Measurements from ENCODE around the gene SAPCD2. TPM values are rescaled to one million over a fixed set of nuclear protein-coding genes. Genes with fewer than 3 reads are reported as not detected.
"Not testable (repeated sequence)": the region's sequence is repeated elsewhere in the genome, so short reads cannot be mapped to it uniquely, and the experiment has no call there.

The SAPCD2 gene
- total RNA-seq, 2 experiments from 2014 or later, result 56.8 to 57.0 TPM

- Mint-ChIP-seq H3K36me3 (ENCODE audit: low read depth) (no peaks in the 10 kb centered on the region), H3K4me1 (ENCODE audit: low read depth) (peaks cover 16% of the 10 kb centered on the region), H3K27me3 (ENCODE audit: low read depth) (peaks cover 7% of the 10 kb centered on the region), H3K4me3 (no peak overlapping the region), H3K27ac (no peak overlapping the region), H3K9me3 (ENCODE audit: insufficient read depth) (no peaks in the 10 kb centered on the region)
- ATAC-seq, result no peak
- CTCF ChIA-PET, result no interaction called here
- POLR2A ChIA-PET, result no interaction called here
- no peak for DNase-seq
Measured at GRCh38 chr9:137040568-137040967, 29.8 kb downstream of the SAPCD2 start.

GRCh38 chr9:137039611-137040366 lies 30.6 kb downstream of the SAPCD2 start:
- H3K36me3 Mint-ChIP-seq (ENCODE audit: low read depth), result no peaks in the 10 kb centered on the region
- ChIA-PET CTCF (interaction anchor here (0.8 kb wide), 1 partner anchor 31 kb away, joined by 3 read pairs; the partner anchor contains the start of gene SAPCD2), POLR2A (no interaction called here)
- peaks cover 2% of the 10 kb centered on the region for H3K27me3 Mint-ChIP-seq (ENCODE audit: low read depth)
- H3K4me1 Mint-ChIP-seq (ENCODE audit: low read depth), result peaks cover 19% of the 10 kb centered on the region
- ATAC-seq (no peak), DNase-seq (no peak)
- H3K4me3 Mint-ChIP-seq, result no peak overlapping the region
- H3K9me3 Mint-ChIP-seq (ENCODE audit: insufficient read depth), result no peaks in the 10 kb centered on the region
- no peak overlapping the region for H3K27ac Mint-ChIP-seq

- H3K4me1 Mint-ChIP-seq (ENCODE audit: low read depth), result peaks cover 18% of the 10 kb centered on the region
- H3K9me3 Mint-ChIP-seq (ENCODE audit: insufficient read depth), result no peaks in the 10 kb centered on the region
- POLR2A ChIA-PET, result no interaction called here
Measured at GRCh38 chr9:137038916-137039315, 31.4 kb downstream of the SAPCD2 start.

GRCh38 chr9:137037483-137037882 lies 32.9 kb downstream of the SAPCD2 start:
- POLR2A ChIA-PET, result no interaction called here
- Mint-ChIP-seq H3K9me3 (ENCODE audit: insufficient read depth) (no peaks in the 10 kb centered on the region), H3K36me3 (ENCODE audit: low read depth) (no peaks in the 10 kb centered on the region)

More at GRCh38 chr9:137038916-137039315, 31.4 kb downstream of the SAPCD2 start:
- Mint-ChIP-seq H3K4me3 (no peak overlapping the region), H3K36me3 (ENCODE audit: low read depth) (no peaks in the 10 kb centered on the region), H3K27me3 (ENCODE audit: low read depth) (no peaks in the 10 kb centered on the region), H3K27ac (no peak overlapping the region)
- ATAC-seq (no peak), DNase-seq (no peak)
- CTCF ChIA-PET, result interaction anchor here (1.7 kb wide), 1 partner anchor 10 kb away, joined by 7 read pairs; no protein-coding TSS in a partner anchor

GRCh38 chr9:137037035-137037434 lies 33.3 kb downstream of the SAPCD2 start:
- no peaks in the 10 kb centered on the region for H3K27me3 Mint-ChIP-seq (ENCODE audit: low read depth)
- DNase-seq (no peak), ATAC-seq (no peak)
- peaks cover 32% of the 10 kb centered on the region for H3K4me1 Mint-ChIP-seq (ENCODE audit: low read depth)
- no peaks in the 10 kb centered on the region for H3K36me3 Mint-ChIP-seq (ENCODE audit: low read depth)
- ChIA-PET POLR2A (no interaction called here), CTCF (interaction anchor here (1.0 to 4.3 kb wide), 6 partner anchors 8 to 249 kb away, joined by 3 to 146 read pairs (median 21); partner anchors contain the start of genes C8G and NPDC1)
- no peak overlapping the region for H3K4me3 Mint-ChIP-seq
- H3K27ac Mint-ChIP-seq, result no peak overlapping the region
- H3K9me3 Mint-ChIP-seq (ENCODE audit: insufficient read depth), result no peaks in the 10 kb centered on the region

More at GRCh38 chr9:137037483-137037882, 32.9 kb downstream of the SAPCD2 start:
- H3K4me1 Mint-ChIP-seq (ENCODE audit: low read depth), result peaks cover 27% of the 10 kb centered on the region
- no peaks in the 10 kb centered on the region for H3K27me3 Mint-ChIP-seq (ENCODE audit: low read depth)
- CTCF ChIA-PET, result interaction anchor here (1.2 to 4.3 kb wide), 5 partner anchors 8 to 250 kb away, joined by 4 to 146 read pairs (median 35); partner anchors contain the start of genes C8G and NPDC1
- DNase-seq, result no peak
- no peak for ATAC-seq
- no peak overlapping the region for H3K4me3 Mint-ChIP-seq
- no peak overlapping the region for H3K27ac Mint-ChIP-seq

- H3K27ac Mint-ChIP-seq, result no peak overlapping the region
- ChIA-PET CTCF (interaction anchor here (0.7 to 4.3 kb wide), 43 partner anchors 9 to 310 kb away, joined by 3 to 146 read pairs (median 7); partner anchors contain the start of genes AJM1, C8G, CLIC3 and LCN12), POLR2A (interaction anchor here (0.5 to 1.9 kb wide), 3 partner anchors 87 to 323 kb away, joined by 3 to 11 read pairs (median 3); no protein-coding TSS in a partner anchor)
- ATAC-seq, result no peak
- H3K27me3 Mint-ChIP-seq (ENCODE audit: low read depth), result no peaks in the 10 kb centered on the region
- H3K9me3 Mint-ChIP-seq (ENCODE audit: insufficient read depth), result no peaks in the 10 kb centered on the region
- no peaks in the 10 kb centered on the region for H3K36me3 Mint-ChIP-seq (ENCODE audit: low read depth)
- no peak for DNase-seq
- no peak overlapping the region for H3K4me3 Mint-ChIP-seq
- peaks cover 40% of the 10 kb centered on the region for H3K4me1 Mint-ChIP-seq (ENCODE audit: low read depth)
Measured at GRCh38 chr9:137035937-137036336, 34.4 kb downstream of the SAPCD2 start.

- peak; percentile 8 for ATAC-seq
- DNase-seq, result no peak
- H3K4me3 Mint-ChIP-seq, result no peak overlapping the region
- H3K36me3 Mint-ChIP-seq (ENCODE audit: low read depth), result no peaks in the 10 kb centered on the region
- no peaks in the 10 kb centered on the region for H3K27me3 Mint-ChIP-seq (ENCODE audit: low read depth)
- POLR2A ChIA-PET, result interaction anchor here (0.5 to 1.9 kb wide), 5 partner anchors 33 to 322 kb away, joined by 3 to 11 read pairs (median 3); no protein-coding TSS in a partner anchor
- peaks cover 44% of the 10 kb centered on the region for H3K4me1 Mint-ChIP-seq (ENCODE audit: low read depth)
- no peaks in the 10 kb centered on the region for H3K9me3 Mint-ChIP-seq (ENCODE audit: insufficient read depth)
- CTCF ChIA-PET, result interaction anchor here (0.7 to 4.3 kb wide), 59 partner anchors 9 to 502 kb away, joined by 3 to 146 read pairs (median 5); partner anchors contain the start of genes AJM1, C8G, CLIC3 and LCN12
- H3K27ac Mint-ChIP-seq, result peak overlapping the region; percentile 89
Measured at GRCh38 chr9:137035507-137035834, 34.9 kb downstream of the SAPCD2 start.

- peak; percentile 92 for ATAC-seq
- CTCF ChIA-PET, result interaction anchor here (0.6 to 4.3 kb wide), 69 partner anchors 9 to 502 kb away, joined by 3 to 146 read pairs (median 4); partner anchors contain the start of genes AJM1, C8G, CLIC3 and LCN12
- POLR2A ChIA-PET, result interaction anchor here (0.5 to 1.9 kb wide), 8 partner anchors 10 to 322 kb away, joined by 3 to 11 read pairs (median 3); no protein-coding TSS in a partner anchor
Measured at GRCh38 chr9:137034709-137035506, 35.4 kb downstream of the SAPCD2 start.

GRCh38 chr9:137034039-137034708 lies 36.2 kb downstream of the SAPCD2 start:
- peaks cover 57% of the 10 kb centered on the region for H3K4me1 Mint-ChIP-seq (ENCODE audit: low read depth)
- no peaks in the 10 kb centered on the region for H3K36me3 Mint-ChIP-seq (ENCODE audit: low read depth)
- ATAC-seq (peak; percentile 14), DNase-seq (no peak)
- peak overlapping the region; percentile 69 for H3K4me3 Mint-ChIP-seq
- H3K27me3 Mint-ChIP-seq (ENCODE audit: low read depth), result no peaks in the 10 kb centered on the region
- ChIA-PET CTCF (interaction anchor here (0.6 to 4.3 kb wide), 55 partner anchors 9 to 501 kb away, joined by 3 to 146 read pairs (median 5); partner anchors contain the start of genes AJM1, C8G, CLIC3 and MAN1B1), POLR2A (interaction anchor here (0.6 to 1.9 kb wide), 7 partner anchors 11 to 95 kb away, joined by 3 to 11 read pairs (median 3); no protein-coding TSS in a partner anchor)
- H3K9me3 Mint-ChIP-seq (ENCODE audit: insufficient read depth), result no peaks in the 10 kb centered on the region
- H3K27ac Mint-ChIP-seq, result peak overlapping the region; percentile 89

More at GRCh38 chr9:137034709-137035506, 35.4 kb downstream of the SAPCD2 start:
- no peaks in the 10 kb centered on the region for H3K9me3 Mint-ChIP-seq (ENCODE audit: insufficient read depth)
- H3K27me3 Mint-ChIP-seq (ENCODE audit: low read depth), result no peaks in the 10 kb centered on the region
- peak overlapping the region; percentile 69 for H3K4me3 Mint-ChIP-seq
- DNase-seq, result peak; percentile 92
- peaks cover 50% of the 10 kb centered on the region for H3K4me1 Mint-ChIP-seq (ENCODE audit: low read depth)
- H3K36me3 Mint-ChIP-seq (ENCODE audit: low read depth), result no peaks in the 10 kb centered on the region
- peak overlapping the region; percentile 89 for H3K27ac Mint-ChIP-seq

GRCh38 chr9:137033481-137033880 lies 36.9 kb downstream of the SAPCD2 start:
- ChIA-PET CTCF (interaction anchor here (2.3 to 4.3 kb wide), 3 partner anchors 41 to 191 kb away, joined by 5 to 146 read pairs (median 28); partner anchors contain the start of genes AJM1, C8G and PAXX), POLR2A (interaction anchor here (1.0 kb wide), 1 partner anchor 33 kb away, joined by 3 read pairs; no protein-coding TSS in a partner anchor)
- not testable (repeated sequence) for H3K27me3 Mint-ChIP-seq (ENCODE audit: low read depth); H3K9me3 Mint-ChIP-seq (ENCODE audit: insufficient read depth); DNase-seq; H3K36me3 Mint-ChIP-seq (ENCODE audit: low read depth); ATAC-seq
- peaks cover 64% of the 10 kb centered on the region for H3K4me1 Mint-ChIP-seq (ENCODE audit: low read depth)
- H3K27ac Mint-ChIP-seq, result peak overlapping the region; percentile 55
- peak overlapping the region; percentile 5 for H3K4me3 Mint-ChIP-seq

- no peaks in the 10 kb centered on the region for H3K27me3 Mint-ChIP-seq (ENCODE audit: low read depth)
- ChIA-PET CTCF (interaction anchor here (1.1 to 2.3 kb wide), 4 partner anchors 14 to 242 kb away, joined by 3 to 5 read pairs (median 4); partner anchors contain the start of genes AJM1 and TMEM141), POLR2A (no interaction called here)
- no peak overlapping the region for H3K4me3 Mint-ChIP-seq
- no peaks in the 10 kb centered on the region for H3K9me3 Mint-ChIP-seq (ENCODE audit: insufficient read depth)
- H3K27ac Mint-ChIP-seq, result peak overlapping the region; percentile 41
- DNase-seq, result no peak
- peaks cover 64% of the 10 kb centered on the region for H3K4me1 Mint-ChIP-seq (ENCODE audit: low read depth)
- H3K36me3 Mint-ChIP-seq (ENCODE audit: low read depth), result no peaks in the 10 kb centered on the region
- no peak for ATAC-seq
Measured at GRCh38 chr9:137032858-137033257, 37.5 kb downstream of the SAPCD2 start.
